ENCODE data around the gene RFLNA.

DNA sequence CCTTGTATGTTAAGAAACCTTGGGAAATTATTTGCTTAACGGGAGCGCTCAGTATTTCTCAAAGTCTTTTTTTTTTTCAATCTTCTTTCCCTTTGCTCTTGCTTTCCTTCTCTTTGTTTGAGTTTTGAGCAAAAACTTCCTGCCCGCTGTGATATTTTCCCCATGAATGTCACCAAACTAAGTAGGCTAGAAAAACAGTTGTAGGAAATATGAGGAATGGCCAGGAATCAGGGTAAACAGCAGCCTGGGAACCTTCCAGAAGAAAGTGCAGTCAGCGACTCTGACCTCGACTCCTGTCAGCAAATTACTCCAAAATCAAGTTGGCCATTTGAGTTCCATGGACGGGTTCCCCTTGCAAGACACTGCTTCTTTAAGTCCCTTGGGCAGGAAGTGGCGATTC lies 11.6 kb upstream of the RFLNA start:
- TF ChIP-seq, protein P1, sequence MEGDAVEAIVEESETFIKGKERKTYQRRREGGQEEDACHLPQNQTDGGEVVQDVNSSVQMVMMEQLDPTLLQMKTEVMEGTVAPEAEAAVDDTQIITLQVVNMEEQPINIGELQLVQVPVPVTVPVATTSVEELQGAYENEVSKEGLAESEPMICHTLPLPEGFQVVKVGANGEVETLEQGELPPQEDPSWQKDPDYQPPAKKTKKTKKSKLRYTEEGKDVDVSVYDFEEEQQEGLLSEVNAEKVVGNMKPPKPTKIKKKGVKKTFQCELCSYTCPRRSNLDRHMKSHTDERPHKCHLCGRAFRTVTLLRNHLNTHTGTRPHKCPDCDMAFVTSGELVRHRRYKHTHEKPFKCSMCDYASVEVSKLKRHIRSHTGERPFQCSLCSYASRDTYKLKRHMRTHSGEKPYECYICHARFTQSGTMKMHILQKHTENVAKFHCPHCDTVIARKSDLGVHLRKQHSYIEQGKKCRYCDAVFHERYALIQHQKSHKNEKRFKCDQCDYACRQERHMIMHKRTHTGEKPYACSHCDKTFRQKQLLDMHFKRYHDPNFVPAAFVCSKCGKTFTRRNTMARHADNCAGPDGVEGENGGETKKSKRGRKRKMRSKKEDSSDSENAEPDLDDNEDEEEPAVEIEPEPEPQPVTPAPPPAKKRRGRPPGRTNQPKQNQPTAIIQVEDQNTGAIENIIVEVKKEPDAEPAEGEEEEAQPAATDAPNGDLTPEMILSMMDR (IDR thresholded peaks at IDR 0.05) = no peak
- no peak for TF ChIP-seq EZH2 (IDR thresholded peaks at IDR 0.05; ENCODE audit: borderline replicate concordance, insufficient read depth, low read depth, low read length, poor library complexity, severe bottlenecking)
